ENCODE measurements around the gene SMURF1. TPM values are rescaled to one million over a fixed set of nuclear protein-coding genes. Genes with fewer than 3 reads are reported as not detected.

Gene SMURF1
- total and polyA plus RNA-seq, 2 of the 8 experiments (the other 6 are each of a cell fraction or from before 2014, with no cell fraction given): 9.6 to 24.5 TPM

DNA sequence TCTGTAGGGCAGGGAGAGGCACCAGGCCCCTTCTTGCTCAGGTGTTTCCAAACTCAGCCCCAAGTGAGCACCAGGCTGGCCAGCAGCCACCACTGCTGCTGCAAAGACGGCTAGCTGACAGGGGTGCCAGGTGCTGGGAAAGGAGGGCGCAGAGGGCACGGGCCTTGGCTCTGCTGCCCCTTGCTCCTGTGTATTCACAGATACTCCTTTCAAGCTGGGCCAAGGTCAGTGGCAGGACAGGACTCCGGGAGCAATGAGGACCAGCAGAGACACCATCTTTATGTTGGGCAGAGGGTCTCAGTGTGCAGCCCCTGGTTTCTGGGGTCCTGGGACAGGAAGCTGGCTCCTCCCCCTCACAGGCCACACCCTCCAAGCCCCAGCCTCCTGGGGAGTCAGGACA lies 110.1 kb downstream of the SMURF1 start:
- peaks cover 38 to 80% (median 68%) of the 10 kb centered on the region in 4 experiments for H3K36me3 ChIP-seq (ENCODE audit: control insufficient read depth in 2 of 4, insufficient read depth in 4 of 4, low read length in 3 of 4)

More for the DNA sequence above, 110.1 kb downstream of the SMURF1 start:
- no peak overlapping the region for H3K23ac ChIP-seq (ENCODE audit: insufficient read length)
- POLR2A ChIA-PET (ENCODE audit: partially characterized antibody): interaction anchor here (0.7 to 0.9 kb wide), 2 partner anchors 34 to 204 kb away, joined by 3 read pairs; no protein-coding TSS in a partner anchor
- no peak overlapping the region for H2BK12ac ChIP-seq (ENCODE audit: low read depth, low read length)
- no peak overlapping the region for H3K18ac ChIP-seq (ENCODE audit: extremely low read depth, low read length)
- H2AK5ac ChIP-seq (ENCODE audit: low read depth, low read length): no peak overlapping the region
- no peaks in the 10 kb centered on the region for H3K27me3 ChIP-seq (replicated peaks in 1 of 4; ENCODE audit: control insufficient read depth in 3 of 4, extremely low read depth in 1 of 4, insufficient read depth in 3 of 4, low read length in 3 of 4)
- peaks cover 6 to 8% of the 10 kb centered on the region in 2 experiments for H4K20me1 ChIP-seq (replicated peaks in 1 of 2; ENCODE audit: control insufficient read depth in 1 of 2, insufficient read depth in 2 of 2, low read length in 2 of 2)
- TF ChIP-seq CREB1 (IDR thresholded peaks at IDR 0.05) (no peak), RNF2 (IDR thresholded peaks at IDR 0.05; ENCODE audit: borderline replicate concordance, low read depth, low read length, missing control alignments, poor library complexity, severe bottlenecking) (no peak), RAD21 (IDR thresholded peaks at IDR 0.05 in 1 of 2, conservative IDR thresholded peaks at IDR 0.05 in 1 of 2; ENCODE audit: low read depth in 2 of 2, low read length in 2 of 2) (no peak), GABPA (IDR thresholded peaks at IDR 0.05; ENCODE audit: borderline replicate concordance, insufficient read depth, low read length) (no peak), ASH2L (IDR thresholded peaks at IDR 0.05; ENCODE audit: low read length) (no peak), POLR2A (IDR thresholded peaks at IDR 0.05; ENCODE audit: control extremely low read depth in 1 of 2, low read depth in 2 of 2, low read length in 2 of 2) (no peak), SUZ12 (IDR thresholded peaks at IDR 0.05; ENCODE audit: low read length) (no peak), NRF1 (IDR thresholded peaks at IDR 0.05; ENCODE audit: low read depth, low read length) (no peak), SP4 (IDR thresholded peaks at IDR 0.05; ENCODE audit: low read length) (no peak)
- TF ChIP-seq, protein P1, sequence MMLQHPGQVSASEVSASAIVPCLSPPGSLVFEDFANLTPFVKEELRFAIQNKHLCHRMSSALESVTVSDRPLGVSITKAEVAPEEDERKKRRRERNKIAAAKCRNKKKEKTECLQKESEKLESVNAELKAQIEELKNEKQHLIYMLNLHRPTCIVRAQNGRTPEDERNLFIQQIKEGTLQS (IDR thresholded peaks at IDR 0.05; ENCODE audit: insufficient read depth, low read depth, low read length): no peak
- TF ChIP-seq, protein P2, sequence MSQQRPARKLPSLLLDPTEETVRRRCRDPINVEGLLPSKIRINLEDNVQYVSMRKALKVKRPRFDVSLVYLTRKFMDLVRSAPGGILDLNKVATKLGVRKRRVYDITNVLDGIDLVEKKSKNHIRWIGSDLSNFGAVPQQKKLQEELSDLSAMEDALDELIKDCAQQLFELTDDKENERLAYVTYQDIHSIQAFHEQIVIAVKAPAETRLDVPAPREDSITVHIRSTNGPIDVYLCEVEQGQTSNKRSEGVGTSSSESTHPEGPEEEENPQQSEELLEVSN (IDR thresholded peaks at IDR 0.05): no peak
- no peak overlapping the region for H4K5ac ChIP-seq (ENCODE audit: insufficient read length, low read depth, low read length)
- H2BK20ac ChIP-seq (ENCODE audit: low read length): no peak overlapping the region
- H3K27ac ChIP-seq (ENCODE audit: low read depth, low read length): no peak overlapping the region
- no peak for FAIRE-seq
- H3K56ac ChIP-seq (replicated peaks; ENCODE audit: insufficient read length, low read depth, low read length): no peak overlapping the region
- H4K91ac ChIP-seq (replicated peaks; ENCODE audit: insufficient read length, low read length): no peak overlapping the region
- no peaks in the 10 kb centered on the region for H3K4me1 ChIP-seq (replicated peaks in 1 of 4; ENCODE audit: control insufficient read depth in 3 of 4, insufficient read depth in 4 of 4, low read length in 3 of 4)
- H2BK15ac ChIP-seq (ENCODE audit: low read length): no peak overlapping the region
- H3K9ac ChIP-seq (replicated peaks in 1 of 4; ENCODE audit: extremely low read depth in 1 of 4, low read depth in 3 of 4, low read length in 3 of 4): no peak overlapping the region
- no peak overlapping the region for H3K4ac ChIP-seq (replicated peaks; ENCODE audit: insufficient read length, low read depth, low read length)
- no peak overlapping the region for H3K4me2 ChIP-seq (ENCODE audit: insufficient read depth in 1 of 2, low read depth in 2 of 2, low read length in 2 of 2)
- CTCF ChIA-PET (ENCODE audit: partially characterized antibody): no interaction called here
- no peak for DNase-seq (ENCODE audit: low read depth in 1 of 2, low spot score in 2 of 2)
- no peaks in the 10 kb centered on the region for H3K23me2 ChIP-seq (ENCODE audit: low read depth, low read length)
- no peaks in the 10 kb centered on the region for H3K79me2 ChIP-seq (ENCODE audit: control insufficient read depth in 1 of 2, insufficient read depth in 2 of 2, low read length in 2 of 2)
- no peaks in the 10 kb centered on the region; the same call in 1 of the 2 replicates for H3K79me1 ChIP-seq (ENCODE audit: low read depth, low read length)
- no peak overlapping the region for H2AFZ ChIP-seq (ENCODE audit: low read length)
- no peak overlapping the region; the same call in 1 of the 2 replicates for H2BK5ac ChIP-seq (ENCODE audit: low read depth, low read length)
- H3K4me3 ChIP-seq (ENCODE audit: extremely low read depth in 1 of 4, insufficient read depth in 2 of 4, low read depth in 3 of 4, low read length in 4 of 4): no peak overlapping the region
- no peak overlapping the region for H2BK120ac ChIP-seq (replicated peaks; ENCODE audit: low read depth, low read length)
- no peaks in the 10 kb centered on the region for H3K9me3 ChIP-seq (ENCODE audit: insufficient read depth in 2 of 2, low read depth in 1 of 2, low read length in 1 of 2)
- no peak overlapping the region; the same call in 1 of the 2 replicates for H4K8ac ChIP-seq (ENCODE audit: extremely low read depth, insufficient read depth, low read length)
- H3K14ac ChIP-seq (ENCODE audit: insufficient read length): no peak overlapping the region
- 84% methylated on average over 4 of the region's 4 CpGs; no CpG with 5 or more reads in 1 of the 2 experiments for WGBS, 2 experiments (ENCODE audit: extremely low coverage in 1 of 2, insufficient coverage in 1 of 2, insufficient read length in 1 of 2, insufficient replicate concordance in 2 of 2, low coverage in 1 of 2, low lambda C conversion rate in 2 of 2, missing lambda C conversion rate in 1 of 2)

Measured in H1 (cell line).